ENCODE data around the gene OR3A2. TPM values are rescaled to one million over a fixed set of nuclear protein-coding genes. Genes with fewer than 3 reads are reported as not detected.
"Not testable (repeated sequence)": the region's sequence is repeated elsewhere in the genome, so short reads cannot be mapped to it uniquely, and the experiment has no call there.

Gene OR3A2
- total and polyA plus RNA-seq, 7 donors: 0.27 to 0.31 TPM; not detected in 5

- TF ChIP-seq POLR2AphosphoS5 (IDR thresholded peaks at IDR 0.05) (no peak), CTCF (IDR thresholded peaks at IDR 0.05) (no peak)
- Histone ChIP-seq H3K36me3 (no peaks in the 10 kb centered on the region), H3K27ac (no peak overlapping the region), H3K4me1 (no peaks in the 10 kb centered on the region), H3K27me3 (no peaks in the 10 kb centered on the region), H3K4me3 (no peak overlapping the region), H3K9me3 (no peaks in the 10 kb centered on the region)
- 89 to 92% methylated on average over 8 of the region's 8 CpGs for WGBS, 2 donors
- DNase-seq: no peak
- intact Hi-C loops (cut with DNase I): no loop called here
Measured at GRCh38 chr17:3256575-3256974, 129.5 kb downstream of the OR3A2 start.

- H3K4me3 ChIP-seq; H3K9me3 ChIP-seq; H3K4me1 ChIP-seq; intact Hi-C loops (cut with DNase I); H3K36me3 ChIP-seq; H3K27me3 ChIP-seq; DNase-seq; H3K27ac ChIP-seq: not testable (repeated sequence)
- 91 to 93% methylated on average over 1 of the region's 2 CpGs for WGBS, 2 donors
Measured at GRCh38 chr17:3249013-3249412, 137.1 kb downstream of the OR3A2 start.

- DNase-seq; H3K27me3 ChIP-seq; intact Hi-C loops (cut with DNase I); H3K9me3 ChIP-seq; H3K27ac ChIP-seq; H3K4me1 ChIP-seq; H3K36me3 ChIP-seq; H3K4me3 ChIP-seq: not testable (repeated sequence)
- WGBS, 2 donors: 33 to 34% methylated on average over 1 of the region's 1 CpG
Measured at GRCh38 chr17:3244841-3245240, 141.3 kb downstream of the OR3A2 start.

- 77% methylated on average over 1 of the region's 1 CpG; no CpG with 5 or more reads in 1 of the 2 donors for WGBS, 2 donors
- DNase-seq; H3K27me3 ChIP-seq; H3K4me1 ChIP-seq; intact Hi-C loops (cut with DNase I); H3K4me3 ChIP-seq; H3K9me3 ChIP-seq; H3K36me3 ChIP-seq; H3K27ac ChIP-seq: not testable (repeated sequence)
Measured at GRCh38 chr17:3241044-3241443, 145.1 kb downstream of the OR3A2 start.

- WGBS, 2 donors: 0 to 2% methylated on average over 1 of the region's 2 CpGs
- H3K27me3 ChIP-seq; H3K9me3 ChIP-seq; intact Hi-C loops (cut with DNase I); H3K4me1 ChIP-seq; H3K4me3 ChIP-seq; H3K27ac ChIP-seq; DNase-seq; H3K36me3 ChIP-seq: not testable (repeated sequence)
Measured at GRCh38 chr17:3238685-3239084, 147.4 kb downstream of the OR3A2 start.

- H3K27ac ChIP-seq; H3K36me3 ChIP-seq; DNase-seq; H3K27me3 ChIP-seq; intact Hi-C loops (cut with DNase I); H3K4me1 ChIP-seq; H3K4me3 ChIP-seq; H3K9me3 ChIP-seq: not testable (repeated sequence)
- WGBS, 2 donors: 82 to 85% methylated on average over 8 of the region's 8 CpGs
Measured at GRCh38 chr17:3232300-3232699, 153.8 kb downstream of the OR3A2 start.

Small RNA genes lying within 50 kb of the gene (small RNA-seq; reads per million reads assigned to genes)
- gene OR1AC1P: 0 reads per million in 3 donors

Other genes with a start within 250 kb of the OR3A2 start
- not detected for gene OR1A2, start 188.8 kb downstream of the OR3A2 start, total RNA-seq
- gene OR1A2, start 188.8 kb downstream of the OR3A2 start, polyA plus RNA-seq: not detected
- not detected for gene OR1A1, start 178.6 kb downstream of the OR3A2 start, total RNA-seq
- gene OR1A1, start 178.6 kb downstream of the OR3A2 start, polyA plus RNA-seq: not detected
- not detected for gene OR3A1, start 87.9 kb downstream of the OR3A2 start, total RNA-seq
- not detected for gene OR3A1, start 87.9 kb downstream of the OR3A2 start, polyA plus RNA-seq
- under 1 TPM in 1 of 4 donors, not detected in 3; 0.33 TPM for gene OR1E1, start 12.1 kb upstream of the OR3A2 start, total RNA-seq
- not detected for gene OR1E1, start 12.1 kb upstream of the OR3A2 start, polyA plus RNA-seq
- gene OR3A3, start 25.1 kb upstream of the OR3A2 start, total RNA-seq: not detected
- gene OR3A3, start 25.1 kb upstream of the OR3A2 start, polyA plus RNA-seq: not detected
- gene OR1E2, start 47.5 kb upstream of the OR3A2 start, total RNA-seq: not detected
- not detected for gene OR1E2, start 47.5 kb upstream of the OR3A2 start, polyA plus RNA-seq
- under 1 TPM in 2 of 4 donors, not detected in 2; 0.36 to 0.55 TPM for gene SPATA22, start 85.5 kb upstream of the OR3A2 start, total RNA-seq
- gene SPATA22, start 85.5 kb upstream of the OR3A2 start, polyA plus RNA-seq: under 1 TPM in 1 of 3 donors, not detected in 2; 0.06 TPM
- 1 to 10 TPM in 3 of 4 donors, under 1 TPM in 1; 0.95 to 8.0 (median 2.9) TPM for gene ASPA, start 89.7 kb upstream of the OR3A2 start, total RNA-seq
- 1 to 10 TPM in 2 of 3 donors, under 1 TPM in 1; 0.69 to 1.8 (median 1.1) TPM for gene ASPA, start 89.7 kb upstream of the OR3A2 start, polyA plus RNA-seq
- gene TRPV3, start 171.5 kb upstream of the OR3A2 start, total RNA-seq: 1 to 10 TPM in 1 of 4 donors, under 1 TPM in 3; 0.14 to 3.3 (median 0.26) TPM
- 1 to 10 TPM; 1.8 to 3.2 (median 3.1) TPM for gene TRPV3, start 171.5 kb upstream of the OR3A2 start, polyA plus RNA-seq
- gene TRPV1, start 223.1 kb upstream of the OR3A2 start, total RNA-seq: 1 to 10 TPM; 3.5 to 8.0 (median 5.5) TPM
- gene TRPV1, start 223.1 kb upstream of the OR3A2 start, polyA plus RNA-seq: 1 to 10 TPM; 2.3 to 5.1 (median 3.0) TPM
- gene SHPK, start 249.9 kb upstream of the OR3A2 start, total RNA-seq: 1 to 10 TPM; 5.8 to 8.0 (median 7.0) TPM
- 10 to 100 TPM in 1 of 3 donors, 1 to 10 TPM in 2; 7.8 to 12.7 (median 7.9) TPM for gene SHPK, start 249.9 kb upstream of the OR3A2 start, polyA plus RNA-seq